GM12878 (cell line): ENCODE measurements around the gene DSTN.

Experiments
- BACH1 ChIP-seq: fragments of 450-650 bp; IDR thresholded peaks from 2 replicates; pipeline ENCODE4 v1.6.1; 2017; ENCODE audit warnings: mild to moderate bottlenecking, borderline replicate concordance
- CTCF ChIP-seq, 3 experiments: IDR thresholded peaks in 2 of 3; conservative IDR thresholded peaks in 1 of 3; 2 replicates each; pipeline ENCODE4 v1.5.1; 2011; ENCODE audit warnings: low read depth in 3 of 3, low read length in 3 of 3, mild to moderate bottlenecking in 3 of 3, control low read depth in 2 of 3, moderate library complexity in 2 of 3, inconsistent platforms in 1 of 3, mixed read lengths in 1 of 3; ENCODE audit not compliant: control insufficient read depth in 2 of 3, insufficient read depth in 1 of 3; ENCODE audit errors: extremely low read depth in 1 of 3
- FOXK2 ChIP-seq: fragments of 450-650 bp; IDR thresholded peaks from 2 replicates; pipeline ENCODE4 v1.6.1; 2017; ENCODE audit warnings: mild to moderate bottlenecking, moderate library complexity
- MAX ChIP-seq: IDR thresholded peaks from 2 replicates; pipeline ENCODE4 v1.6.1; 2012; ENCODE audit warnings: low read depth, low read length, improper control_type of control experiment
- MXI1 ChIP-seq: fragments of 150-350 bp; IDR thresholded peaks from 2 replicates; pipeline ENCODE4 v1.6.1; 2011; ENCODE audit warnings: low read depth, mild to moderate bottlenecking, inconsistent platforms, low read length, improper control_type of control experiment
- POLR2A ChIP-seq: IDR thresholded peaks from 2 replicates; pipeline ENCODE4 v1.6.1; 2011; ENCODE audit warnings: low read depth, mild to moderate bottlenecking, low read length
- POLR2AphosphoS5 ChIP-seq: IDR thresholded peaks from 2 replicates; pipeline ENCODE4 v1.6.1; 2011; ENCODE audit warnings: mild to moderate bottlenecking, low read length, inconsistent platforms
- POU2F2 ChIP-seq: IDR thresholded peaks from 3 replicates; pipeline ENCODE4 v1.6.1; 2011; ENCODE audit warnings: low read depth, mild to moderate bottlenecking, low read length, borderline replicate concordance
- ZZZ3 ChIP-seq: IDR thresholded peaks from 2 replicates; pipeline ENCODE4 v1.6.1; 2011; ENCODE audit warnings: low read depth; ENCODE audit not compliant: control insufficient read depth, insufficient read length
- TF ChIP-seq, protein P1 (sequence below): fragments of 450-650 bp; formaldehyde crosslinking; IDR thresholded peaks from 2 replicates; pipeline ENCODE4 v1.4.0; 2022; ENCODE audit warnings: mild to moderate bottlenecking, moderate library complexity

DNA sequence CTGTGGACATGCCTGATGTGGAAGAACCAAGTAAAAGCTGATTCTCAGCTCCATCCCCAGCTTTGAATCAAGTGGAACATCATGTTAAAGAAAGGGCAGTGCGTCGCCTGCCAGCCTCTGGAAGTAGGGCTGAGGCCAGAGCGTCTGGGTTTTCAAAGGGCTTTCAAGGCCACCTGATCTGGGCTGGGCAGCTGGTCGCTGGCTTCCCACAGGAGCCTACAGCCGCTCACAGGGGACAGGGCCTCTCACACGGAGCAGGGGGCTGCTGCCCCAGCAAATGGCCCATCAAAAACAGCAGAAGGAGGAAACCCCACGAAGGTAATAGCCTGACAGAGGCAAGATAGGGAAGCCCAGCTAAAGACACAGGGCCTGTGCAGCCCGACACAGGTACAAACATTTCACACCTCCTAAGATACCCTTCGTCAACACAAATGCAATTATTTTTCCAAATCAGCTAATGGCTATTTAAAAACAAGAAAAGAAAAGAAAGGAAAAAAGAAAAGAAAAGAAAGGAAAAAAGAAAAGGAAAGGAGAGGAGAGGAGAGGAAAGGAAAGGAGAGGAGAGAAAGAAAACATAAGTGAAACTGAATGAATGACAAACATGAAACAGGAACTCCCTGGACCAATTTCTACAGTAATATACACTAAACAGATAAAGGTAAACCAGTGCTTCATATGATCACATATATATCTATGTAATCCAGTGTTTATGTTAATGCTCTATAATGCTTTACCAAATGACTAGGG is 87.4 kb downstream of the DSTN start:
- TF ChIP-seq ZZZ3 (no peak), POU2F2 (no peak), BACH1 (no peak), POLR2AphosphoS5 (no peak), CTCF (IDR thresholded peaks at IDR 0.05 in 2 of 3, conservative IDR thresholded peaks at IDR 0.05 in 1 of 3; ENCODE audit: control insufficient read depth in 2 of 3, extremely low read depth in 1 of 3, insufficient read depth in 1 of 3, low read depth in 3 of 3, low read length in 3 of 3) (no peak), MAX (no peak), FOXK2 (no peak), MXI1 (no peak), POLR2A (no peak)
- TF ChIP-seq, protein P1, sequence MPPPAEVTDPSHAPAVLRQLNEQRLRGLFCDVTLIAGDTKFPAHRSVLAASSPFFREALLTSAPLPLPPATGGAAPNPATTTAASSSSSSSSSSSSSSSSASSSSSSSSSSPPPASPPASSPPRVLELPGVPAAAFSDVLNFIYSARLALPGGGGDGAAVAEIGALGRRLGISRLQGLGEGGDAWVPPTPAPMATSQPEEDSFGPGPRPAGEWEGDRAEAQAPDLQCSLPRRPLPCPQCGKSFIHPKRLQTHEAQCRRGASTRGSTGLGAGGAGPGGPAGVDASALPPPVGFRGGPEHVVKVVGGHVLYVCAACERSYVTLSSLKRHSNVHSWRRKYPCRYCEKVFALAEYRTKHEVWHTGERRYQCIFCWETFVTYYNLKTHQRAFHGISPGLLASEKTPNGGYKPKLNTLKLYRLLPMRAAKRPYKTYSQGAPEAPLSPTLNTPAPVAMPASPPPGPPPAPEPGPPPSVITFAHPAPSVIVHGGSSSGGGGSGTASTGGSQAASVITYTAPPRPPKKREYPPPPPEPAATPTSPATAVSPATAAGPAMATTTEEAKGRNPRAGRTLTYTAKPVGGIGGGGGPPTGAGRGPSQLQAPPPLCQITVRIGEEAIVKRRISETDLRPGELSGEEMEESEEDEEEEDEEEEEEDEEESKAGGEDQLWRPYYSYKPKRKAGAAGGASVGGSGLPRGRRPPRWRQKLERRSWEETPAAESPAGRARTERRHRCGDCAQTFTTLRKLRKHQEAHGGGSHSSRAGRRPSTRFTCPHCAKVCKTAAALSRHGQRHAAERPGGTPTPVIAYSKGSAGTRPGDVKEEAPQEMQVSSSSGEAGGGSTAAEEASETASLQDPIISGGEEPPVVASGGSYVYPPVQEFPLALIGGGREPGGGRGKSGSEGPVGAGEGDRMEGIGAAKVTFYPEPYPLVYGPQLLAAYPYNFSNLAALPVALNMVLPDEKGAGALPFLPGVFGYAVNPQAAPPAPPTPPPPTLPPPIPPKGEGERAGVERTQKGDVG: no peak
